ENCODE data around the gene USF3. TPM values are rescaled to one million over a fixed set of nuclear protein-coding genes. Genes with fewer than 3 reads are reported as not detected.

USF3 gene
- total and polyA plus RNA-seq, 9 donors, result 4.8 to 18.7 (median 15.6) TPM

GRCh38 chr3:113614402-113614801, 82.0 kb downstream of the USF3 start:
- no peak overlapping the region for H3K27ac ChIP-seq
- no peak for DNase-seq
- intact Hi-C loops (cut with DNase I), result no loop called here
- H3K9me3 ChIP-seq, result no peaks in the 10 kb centered on the region
- H3K4me3 ChIP-seq, result no peak overlapping the region
- H3K4me1 ChIP-seq (ENCODE audit: insufficient read depth), result no peaks in the 10 kb centered on the region
- no peaks in the 10 kb centered on the region for H3K36me3 ChIP-seq
- TF ChIP-seq, protein P1, sequence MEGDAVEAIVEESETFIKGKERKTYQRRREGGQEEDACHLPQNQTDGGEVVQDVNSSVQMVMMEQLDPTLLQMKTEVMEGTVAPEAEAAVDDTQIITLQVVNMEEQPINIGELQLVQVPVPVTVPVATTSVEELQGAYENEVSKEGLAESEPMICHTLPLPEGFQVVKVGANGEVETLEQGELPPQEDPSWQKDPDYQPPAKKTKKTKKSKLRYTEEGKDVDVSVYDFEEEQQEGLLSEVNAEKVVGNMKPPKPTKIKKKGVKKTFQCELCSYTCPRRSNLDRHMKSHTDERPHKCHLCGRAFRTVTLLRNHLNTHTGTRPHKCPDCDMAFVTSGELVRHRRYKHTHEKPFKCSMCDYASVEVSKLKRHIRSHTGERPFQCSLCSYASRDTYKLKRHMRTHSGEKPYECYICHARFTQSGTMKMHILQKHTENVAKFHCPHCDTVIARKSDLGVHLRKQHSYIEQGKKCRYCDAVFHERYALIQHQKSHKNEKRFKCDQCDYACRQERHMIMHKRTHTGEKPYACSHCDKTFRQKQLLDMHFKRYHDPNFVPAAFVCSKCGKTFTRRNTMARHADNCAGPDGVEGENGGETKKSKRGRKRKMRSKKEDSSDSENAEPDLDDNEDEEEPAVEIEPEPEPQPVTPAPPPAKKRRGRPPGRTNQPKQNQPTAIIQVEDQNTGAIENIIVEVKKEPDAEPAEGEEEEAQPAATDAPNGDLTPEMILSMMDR (IDR thresholded peaks at IDR 0.05), result no peak
- no peak for TF ChIP-seq EP300 (IDR thresholded peaks at IDR 0.05)
- no peak for TF ChIP-seq POLR2A (IDR thresholded peaks at IDR 0.05)
- 43 to 60% (median 45%) methylated on average over 5 of the region's 5 CpGs for WGBS, 3 donors
- no peaks in the 10 kb centered on the region for H3K27me3 ChIP-seq

DNA sequence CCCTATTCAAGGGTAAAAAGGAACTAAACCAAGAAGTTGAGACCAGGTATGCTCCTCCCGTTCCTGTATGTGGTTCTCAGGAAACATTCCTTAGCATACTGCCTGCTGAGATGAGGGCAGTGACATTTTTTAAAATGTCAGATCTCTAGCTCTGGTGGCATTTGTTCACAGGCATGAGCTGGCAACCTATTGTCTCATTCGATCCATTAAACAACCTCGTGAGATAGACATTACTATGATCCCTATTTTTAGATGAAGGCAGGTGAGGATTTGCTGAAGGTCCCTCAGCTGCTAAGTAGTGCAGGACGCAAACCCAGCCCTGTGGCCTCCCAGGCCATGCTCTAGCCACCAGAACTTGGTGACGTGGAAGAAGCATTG, 89.2 kb downstream of the USF3 start:
- H3K9me3 ChIP-seq, result no peaks in the 10 kb centered on the region
- intact Hi-C loops (cut with DNase I), result no loop called here
- H3K27ac ChIP-seq, result no peak overlapping the region
- no peaks in the 10 kb centered on the region for H3K4me1 ChIP-seq (ENCODE audit: insufficient read depth)
- 80 to 90% (median 83%) methylated on average over 5 of the region's 5 CpGs for WGBS, 3 donors
- no peaks in the 10 kb centered on the region for H3K27me3 ChIP-seq
- no peak for TF ChIP-seq EP300 (IDR thresholded peaks at IDR 0.05)
- TF ChIP-seq, protein P1 (IDR thresholded peaks at IDR 0.05), result no peak
- no peak for TF ChIP-seq POLR2A (IDR thresholded peaks at IDR 0.05)
- no peak for DNase-seq
- no peaks in the 10 kb centered on the region for H3K36me3 ChIP-seq
- no peak overlapping the region for H3K4me3 ChIP-seq

DNA sequence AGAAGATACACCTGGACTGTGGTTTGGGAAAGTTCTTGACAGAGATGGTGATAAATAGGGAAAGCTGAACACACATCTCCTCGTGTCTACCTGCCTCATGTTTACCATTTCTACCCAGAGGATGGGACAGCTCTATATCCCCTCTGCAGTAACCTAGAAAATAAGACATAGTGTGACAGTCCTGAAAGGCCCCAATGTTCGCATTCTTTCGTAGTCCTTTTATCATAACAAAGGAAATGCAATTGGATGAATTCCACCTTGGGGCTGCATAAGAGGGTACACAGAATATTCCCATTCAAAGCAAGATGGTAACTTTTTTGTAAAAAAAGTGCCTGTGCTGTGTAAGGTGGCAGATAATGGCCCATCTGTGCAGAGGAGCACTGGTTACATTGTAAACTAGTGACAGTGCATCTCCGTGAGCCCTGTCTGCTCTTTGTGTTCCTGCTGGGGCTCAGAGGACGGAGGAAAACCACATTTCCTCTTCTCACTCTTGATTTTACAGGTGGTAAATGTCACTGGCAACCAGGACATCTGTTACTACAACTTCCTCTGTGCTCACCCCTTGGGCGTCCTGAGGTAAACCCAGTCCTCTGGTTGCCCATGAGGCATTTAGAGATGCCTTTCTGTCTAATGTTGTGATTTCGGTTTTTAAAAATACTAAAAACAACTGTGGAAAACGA, 89.8 kb downstream of the USF3 start:
- H3K9me3 ChIP-seq, result no peaks in the 10 kb centered on the region
- H3K4me1 ChIP-seq (ENCODE audit: insufficient read depth), result no peaks in the 10 kb centered on the region
- 35 to 41% (median 38%) methylated on average over 8 of the region's 8 CpGs for WGBS, 3 donors
- no peaks in the 10 kb centered on the region for H3K36me3 ChIP-seq
- intact Hi-C loops (cut with DNase I), result no loop called here
- no peak overlapping the region for H3K27ac ChIP-seq
- H3K4me3 ChIP-seq, result no peak overlapping the region
- TF ChIP-seq EP300 (IDR thresholded peaks at IDR 0.05) (no peak), POLR2A (IDR thresholded peaks at IDR 0.05) (no peak)
- TF ChIP-seq, protein P1 (IDR thresholded peaks at IDR 0.05), result no peak
- no peak for DNase-seq
- H3K27me3 ChIP-seq, result no peaks in the 10 kb centered on the region

DNA sequence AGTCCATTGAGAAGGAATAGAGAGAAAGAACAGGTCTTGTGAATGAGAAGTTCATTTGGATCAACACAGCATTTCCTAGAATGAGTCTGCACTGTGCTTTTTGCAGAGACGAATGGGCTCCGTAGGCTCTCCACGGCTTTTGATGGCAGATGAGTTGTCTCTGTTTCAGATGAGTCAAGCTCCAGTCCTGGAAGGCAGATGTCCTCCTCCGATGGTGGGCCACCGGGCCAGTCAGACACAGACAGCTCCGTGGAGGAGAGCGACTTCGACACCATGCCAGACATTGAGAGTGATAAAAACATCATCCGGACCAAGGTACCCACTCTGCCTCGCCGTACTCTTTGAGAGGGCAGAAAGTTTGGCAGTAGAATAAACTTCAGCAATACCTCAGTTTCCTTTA, 93.6 kb downstream of the USF3 start:
- intact Hi-C loops (cut with DNase I), result no loop called here
- 89 to 93% (median 92%) methylated on average over 11 of the region's 11 CpGs for WGBS, 3 donors
- no peaks in the 10 kb centered on the region for H3K9me3 ChIP-seq
- H3K27ac ChIP-seq, result no peak overlapping the region
- TF ChIP-seq, protein P1 (IDR thresholded peaks at IDR 0.05), result no peak
- TF ChIP-seq POLR2A (IDR thresholded peaks at IDR 0.05) (no peak), EP300 (IDR thresholded peaks at IDR 0.05) (no peak)
- H3K36me3 ChIP-seq, result no peaks in the 10 kb centered on the region
- H3K27me3 ChIP-seq, result no peaks in the 10 kb centered on the region
- no peak overlapping the region for H3K4me3 ChIP-seq
- no peaks in the 10 kb centered on the region for H3K4me1 ChIP-seq (ENCODE audit: insufficient read depth)
- no peak for DNase-seq

All from ovary (tissue), 9 donors.